ENCODE results near the gene SLC24A1.

DNA sequence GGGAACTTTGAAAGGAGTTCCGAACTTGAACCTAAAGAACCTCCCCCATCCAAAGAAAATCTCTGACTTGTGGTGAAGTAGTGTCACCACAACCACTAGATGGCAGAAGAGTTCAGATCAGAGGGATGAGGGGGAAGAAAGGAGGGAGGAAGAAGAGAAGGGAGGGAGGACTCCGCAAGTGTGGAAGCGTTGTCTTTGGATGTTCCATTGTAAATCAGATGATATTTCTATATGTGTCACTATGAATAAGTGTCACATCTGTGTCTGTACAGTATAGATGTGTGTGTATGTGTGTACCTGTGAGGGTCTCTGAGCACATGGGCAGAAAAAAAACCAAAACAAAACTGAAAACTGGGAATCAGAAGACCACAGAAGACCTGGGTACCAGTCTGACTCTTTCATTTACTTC lies 16.9 kb downstream of the SLC24A1 start:
- no peak for TF ChIP-seq POLR2A (IDR thresholded peaks at IDR 0.05)
- TF ChIP-seq, protein P1, sequence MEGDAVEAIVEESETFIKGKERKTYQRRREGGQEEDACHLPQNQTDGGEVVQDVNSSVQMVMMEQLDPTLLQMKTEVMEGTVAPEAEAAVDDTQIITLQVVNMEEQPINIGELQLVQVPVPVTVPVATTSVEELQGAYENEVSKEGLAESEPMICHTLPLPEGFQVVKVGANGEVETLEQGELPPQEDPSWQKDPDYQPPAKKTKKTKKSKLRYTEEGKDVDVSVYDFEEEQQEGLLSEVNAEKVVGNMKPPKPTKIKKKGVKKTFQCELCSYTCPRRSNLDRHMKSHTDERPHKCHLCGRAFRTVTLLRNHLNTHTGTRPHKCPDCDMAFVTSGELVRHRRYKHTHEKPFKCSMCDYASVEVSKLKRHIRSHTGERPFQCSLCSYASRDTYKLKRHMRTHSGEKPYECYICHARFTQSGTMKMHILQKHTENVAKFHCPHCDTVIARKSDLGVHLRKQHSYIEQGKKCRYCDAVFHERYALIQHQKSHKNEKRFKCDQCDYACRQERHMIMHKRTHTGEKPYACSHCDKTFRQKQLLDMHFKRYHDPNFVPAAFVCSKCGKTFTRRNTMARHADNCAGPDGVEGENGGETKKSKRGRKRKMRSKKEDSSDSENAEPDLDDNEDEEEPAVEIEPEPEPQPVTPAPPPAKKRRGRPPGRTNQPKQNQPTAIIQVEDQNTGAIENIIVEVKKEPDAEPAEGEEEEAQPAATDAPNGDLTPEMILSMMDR (IDR thresholded peaks at IDR 0.05) = peak; percentile 76 to 84 (median 78)
